Loucy (cell line): Measurements from ENCODE around the gene HHATL.

Experiments
- H2AFZ ChIP-seq: fragments of 200-600 bp; sonication (generic); 2 replicates; pipeline ENCODE4 v1.6.0; 2016; ENCODE audit warnings: antibody characterized with exemption, mild to moderate bottlenecking, low read length, moderate library complexity
- H3F3A ChIP-seq: fragments of 200-600 bp; 2 replicates; pipeline ENCODE4 v1.6.0; 2016; ENCODE audit warnings: antibody characterized with exemption, low read depth, mild to moderate bottlenecking
- H3K27me3 ChIP-seq: fragments of 200-600 bp; sonication (generic); 2 replicates; pipeline ENCODE4 v1.6.1; 2014; ENCODE audit warnings: low read length, mild to moderate bottlenecking; ENCODE audit not compliant: insufficient read depth, poor library complexity, severe bottlenecking
- H3K36me3 ChIP-seq: fragments of 200-600 bp; sonication (generic); 2 replicates; pipeline ENCODE4 v1.6.1; 2016; ENCODE audit warnings: low read length; ENCODE audit not compliant: insufficient read depth
- H3K4me1 ChIP-seq: fragments of 200-600 bp; sonication (generic); 2 replicates; pipeline ENCODE4 v1.5.1; 2014; ENCODE audit warnings: low read length, mild to moderate bottlenecking; ENCODE audit not compliant: insufficient read depth, poor library complexity, severe bottlenecking
- H3K4me2 ChIP-seq: fragments of 200-600 bp; sonication (generic); 2 replicates; pipeline ENCODE4 v1.6.0; 2014; ENCODE audit warnings: antibody characterized with exemption, low read length, low read depth, mild to moderate bottlenecking; ENCODE audit not compliant: poor library complexity, severe bottlenecking
- H3K4me3 ChIP-seq: fragments of 200-600 bp; sonication (generic); 2 replicates; pipeline ENCODE4 v1.5.1; 2014; ENCODE audit warnings: low read length, mild to moderate bottlenecking, mixed read lengths; ENCODE audit not compliant: poor library complexity, severe bottlenecking
- H3K79me2 ChIP-seq: fragments of 200-600 bp; sonication (generic); 2 replicates; pipeline ENCODE4 v1.6.1; 2014; ENCODE audit warnings: low read length; ENCODE audit not compliant: insufficient read depth
- H3K9ac ChIP-seq: fragments of 200-600 bp; sonication (generic); 2 replicates; pipeline ENCODE4 v1.6.0; 2014; ENCODE audit warnings: mild to moderate bottlenecking, low read depth, low read length, moderate library complexity; ENCODE audit not compliant: poor library complexity, severe bottlenecking
- H3K9me2 ChIP-seq: fragments of 200-600 bp; sonication (generic); replicated peaks from 2 replicates; pipeline ENCODE4 v1.6.1; 2016; ENCODE audit warnings: low read depth, low read length, mixed read lengths
- H3K9me3 ChIP-seq: fragments of 200-600 bp; sonication (generic); 2 replicates; pipeline ENCODE4 v1.6.1; 2014; ENCODE audit warnings: mild to moderate bottlenecking, antibody characterized with exemption, low read length, low read depth; ENCODE audit not compliant: insufficient read depth
- H4K20me1 ChIP-seq: fragments of 200-600 bp; sonication (generic); 2 replicates; pipeline ENCODE4 v1.6.0; 2014; ENCODE audit warnings: antibody characterized with exemption, low read length, mild to moderate bottlenecking; ENCODE audit not compliant: insufficient read depth, poor library complexity, severe bottlenecking
- CTCF ChIP-seq: fragments of 200-600 bp; sonication (generic); conservative IDR thresholded peaks from 2 replicates; pipeline ENCODE4 v1.5.1; 2014; ENCODE audit warnings: mild to moderate bottlenecking, antibody characterized with exemption, low read length
- EZH2phosphoT487 ChIP-seq: fragments of 200-600 bp; IDR thresholded peaks from 2 replicates; pipeline ENCODE4 v1.6.1; 2018; ENCODE audit warnings: antibody characterized with exemption, mild to moderate bottlenecking, moderate library complexity, borderline replicate concordance

HHATL gene

GRCh38 chr3:42652611-42653302 is 49.8 kb downstream of the HHATL start:
- Histone ChIP-seq H4K20me1 (no peaks in the 10 kb centered on the region), H3K9ac (peak overlapping the region; percentile 38), H3K36me3 (peaks cover 11% of the 10 kb centered on the region; the same call in 1 of the 2 replicates), H3K79me2 (no peaks in the 10 kb centered on the region), H3F3A (no peaks in the 10 kb centered on the region), H3K4me3 (peak overlapping the region; percentile 67), H2AFZ (peak overlapping the region; percentile 41), H3K4me1 (peaks cover 20% of the 10 kb centered on the region), H3K4me2 (peak overlapping the region; percentile 54), H3K27me3 (no peaks in the 10 kb centered on the region), H3K9me2 (no peaks in the 10 kb centered on the region), H3K9me3 (no peaks in the 10 kb centered on the region)
- TF ChIP-seq EZH2phosphoT487 (no peak), CTCF (no peak)

GRCh38 chr3:42652251-42652610 is 50.4 kb downstream of the HHATL start:
- Histone ChIP-seq H3K79me2 (no peaks in the 10 kb centered on the region), H3K9me3 (no peaks in the 10 kb centered on the region), H2AFZ (no peak overlapping the region; the same call in 1 of the 2 replicates), H3K4me2 (peak overlapping the region; percentile 54), H3K4me1 (peaks cover 20% of the 10 kb centered on the region), H3K9me2 (no peaks in the 10 kb centered on the region), H3K36me3 (peaks cover 16% of the 10 kb centered on the region; the same call in 1 of the 2 replicates), H3F3A (no peaks in the 10 kb centered on the region), H3K27me3 (no peaks in the 10 kb centered on the region), H4K20me1 (no peaks in the 10 kb centered on the region), H3K9ac (no peak overlapping the region), H3K4me3 (no peak overlapping the region)
- no peak for TF ChIP-seq EZH2phosphoT487
- TF ChIP-seq CTCF = no peak

GRCh38 chr3:42651248-42652091 is 51.1 kb downstream of the HHATL start:
- Histone ChIP-seq H3K9ac (no peak overlapping the region), H3K36me3 (peaks cover 24% of the 10 kb centered on the region; the same call in 1 of the 2 replicates), H3K4me3 (no peak overlapping the region), H3K4me1 (peaks cover 20% of the 10 kb centered on the region), H3K9me3 (no peaks in the 10 kb centered on the region), H3K27me3 (no peaks in the 10 kb centered on the region), H3K4me2 (no peak overlapping the region), H3F3A (0 out of 2 replicates have a peak, but pooled peaks cover 3% of the 10 kb centered on the region), H3K9me2 (no peaks in the 10 kb centered on the region), H3K79me2 (no peaks in the 10 kb centered on the region), H4K20me1 (no peaks in the 10 kb centered on the region), H2AFZ (no peak overlapping the region)
- TF ChIP-seq EZH2phosphoT487 (no peak), CTCF (no peak)
